ENCODE results near the gene PPM1H. TPM values are rescaled to one million over a fixed set of nuclear protein-coding genes. Genes with fewer than 3 reads are reported as not detected.

The PPM1H gene
- total and polyA plus RNA-seq, 4 donors, result 2.3 to 7.2 (median 4.1) TPM

DNA sequence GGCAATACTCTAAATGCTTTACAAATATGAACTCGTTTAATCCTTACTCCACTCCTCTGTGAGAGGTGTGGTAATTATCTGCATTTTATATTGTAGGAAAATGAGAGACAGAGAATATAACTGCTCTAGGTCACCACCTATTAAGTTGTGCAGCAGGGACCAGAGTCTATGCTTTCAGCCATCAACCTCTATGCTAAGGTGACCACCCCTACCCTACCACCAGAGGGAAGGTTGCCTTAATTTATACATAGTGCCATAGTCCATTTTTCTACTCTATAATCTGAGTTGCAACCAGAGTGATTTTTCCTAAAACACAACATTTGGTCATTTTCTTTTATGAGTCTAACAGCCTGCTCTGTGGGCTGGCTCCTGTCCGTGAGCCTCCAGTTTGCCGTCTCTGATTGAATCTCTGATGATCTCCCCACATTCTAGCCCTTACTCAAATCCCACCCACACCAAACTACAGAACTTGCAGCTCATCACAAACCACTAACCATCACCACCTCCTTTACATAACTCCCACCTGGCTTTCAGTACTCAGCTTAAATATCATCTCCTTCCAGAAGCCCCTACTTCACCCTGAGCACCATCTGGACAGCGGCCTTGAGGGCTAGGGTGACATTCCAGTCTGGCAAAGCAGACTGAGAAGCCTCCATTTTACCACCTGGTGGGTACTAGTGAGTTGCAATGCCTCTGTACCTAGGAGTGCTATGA lies 126.6 kb downstream of the PPM1H start:
- TF ChIP-seq FOXA2 (IDR thresholded peaks at IDR 0.05) (no peak), HNF4A (conservative IDR thresholded peaks at IDR 0.05) (no peak), RAD21 (IDR thresholded peaks at IDR 0.05) (no peak), HNF4G (IDR thresholded peaks at IDR 0.05) (no peak), YY1 (IDR thresholded peaks at IDR 0.05) (no peak), SP1 (IDR thresholded peaks at IDR 0.05) (no peak), GABPA (IDR thresholded peaks at IDR 0.05 in 1 of 2, conservative IDR thresholded peaks at IDR 0.05 in 1 of 2) (no peak), NR2F2 (IDR thresholded peaks at IDR 0.05) (no peak), JUND (IDR thresholded peaks at IDR 0.05) (no peak)
- TF ChIP-seq, protein P1, sequence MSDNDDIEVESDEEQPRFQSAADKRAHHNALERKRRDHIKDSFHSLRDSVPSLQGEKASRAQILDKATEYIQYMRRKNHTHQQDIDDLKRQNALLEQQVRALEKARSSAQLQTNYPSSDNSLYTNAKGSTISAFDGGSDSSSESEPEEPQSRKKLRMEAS (IDR thresholded peaks at IDR 0.05), result no peak
- TF ChIP-seq, protein P2, sequence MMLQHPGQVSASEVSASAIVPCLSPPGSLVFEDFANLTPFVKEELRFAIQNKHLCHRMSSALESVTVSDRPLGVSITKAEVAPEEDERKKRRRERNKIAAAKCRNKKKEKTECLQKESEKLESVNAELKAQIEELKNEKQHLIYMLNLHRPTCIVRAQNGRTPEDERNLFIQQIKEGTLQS (IDR thresholded peaks at IDR 0.05), result no peak
- no peak overlapping the region for H3K27ac ChIP-seq (ENCODE audit: low read depth in 1 of 2, low read length in 2 of 2)
- H3K4me3 ChIP-seq (ENCODE audit: low read depth in 1 of 3, low read length in 3 of 3), result no peak overlapping the region
- H3K4me1 ChIP-seq (ENCODE audit: control insufficient read depth in 4 of 4, insufficient read depth in 4 of 4, low read length in 3 of 4), result peaks cover 0 to 4% (median 0%) of the 10 kb centered on the region in 4 donors
- WGBS, result 94% methylated on average over 4 of the region's 4 CpGs
- no peaks in the 10 kb centered on the region for H3K36me3 ChIP-seq (ENCODE audit: control insufficient read depth in 4 of 4, insufficient read depth in 3 of 4, low read depth in 1 of 4, low read length in 3 of 4)
- no peak overlapping the region for H3K9ac ChIP-seq (ENCODE audit: low read depth in 1 of 2, low read length in 2 of 2)
- no peak for DNase-seq (ENCODE audit: low spot score)
- no peaks in the 10 kb centered on the region for H3K9me3 ChIP-seq (ENCODE audit: control insufficient read depth in 4 of 4, low read length in 3 of 4)
- no peaks in the 10 kb centered on the region for H3K27me3 ChIP-seq (ENCODE audit: control insufficient read depth in 4 of 4, insufficient read depth in 4 of 4, low read length in 3 of 4)

DNA sequence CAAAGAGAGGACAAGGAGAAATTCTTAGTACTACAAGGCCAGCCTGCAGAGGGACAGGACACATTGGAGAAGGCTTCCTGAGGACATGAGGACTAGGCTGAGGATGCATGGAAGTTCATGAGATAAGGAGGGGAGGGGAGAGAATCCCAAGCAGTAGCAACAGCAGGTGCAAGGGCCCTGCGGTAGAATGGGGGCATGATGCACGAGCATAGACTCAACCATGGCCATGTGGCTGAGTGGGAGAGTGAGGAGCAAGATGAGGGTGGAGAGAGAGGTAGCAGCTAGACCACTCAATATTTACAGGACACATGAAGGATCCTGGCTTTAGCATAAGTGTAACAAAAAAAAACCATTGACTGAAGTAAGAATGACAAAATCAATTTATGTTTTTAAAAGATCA lies 128.1 kb downstream of the PPM1H start:
- H3K4me3 ChIP-seq (ENCODE audit: low read depth in 1 of 3, low read length in 3 of 3), result no peak overlapping the region
- TF ChIP-seq, protein P3, sequence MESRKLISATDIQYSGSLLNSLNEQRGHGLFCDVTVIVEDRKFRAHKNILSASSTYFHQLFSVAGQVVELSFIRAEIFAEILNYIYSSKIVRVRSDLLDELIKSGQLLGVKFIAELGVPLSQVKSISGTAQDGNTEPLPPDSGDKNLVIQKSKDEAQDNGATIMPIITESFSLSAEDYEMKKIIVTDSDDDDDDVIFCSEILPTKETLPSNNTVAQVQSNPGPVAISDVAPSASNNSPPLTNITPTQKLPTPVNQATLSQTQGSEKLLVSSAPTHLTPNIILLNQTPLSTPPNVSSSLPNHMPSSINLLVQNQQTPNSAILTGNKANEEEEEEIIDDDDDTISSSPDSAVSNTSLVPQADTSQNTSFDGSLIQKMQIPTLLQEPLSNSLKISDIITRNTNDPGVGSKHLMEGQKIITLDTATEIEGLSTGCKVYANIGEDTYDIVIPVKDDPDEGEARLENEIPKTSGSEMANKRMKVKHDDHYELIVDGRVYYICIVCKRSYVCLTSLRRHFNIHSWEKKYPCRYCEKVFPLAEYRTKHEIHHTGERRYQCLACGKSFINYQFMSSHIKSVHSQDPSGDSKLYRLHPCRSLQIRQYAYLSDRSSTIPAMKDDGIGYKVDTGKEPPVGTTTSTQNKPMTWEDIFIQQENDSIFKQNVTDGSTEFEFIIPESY (IDR thresholded peaks at IDR 0.05), result no peak
- TF ChIP-seq, protein P1 (IDR thresholded peaks at IDR 0.05), result no peak
- TF ChIP-seq, protein P4, sequence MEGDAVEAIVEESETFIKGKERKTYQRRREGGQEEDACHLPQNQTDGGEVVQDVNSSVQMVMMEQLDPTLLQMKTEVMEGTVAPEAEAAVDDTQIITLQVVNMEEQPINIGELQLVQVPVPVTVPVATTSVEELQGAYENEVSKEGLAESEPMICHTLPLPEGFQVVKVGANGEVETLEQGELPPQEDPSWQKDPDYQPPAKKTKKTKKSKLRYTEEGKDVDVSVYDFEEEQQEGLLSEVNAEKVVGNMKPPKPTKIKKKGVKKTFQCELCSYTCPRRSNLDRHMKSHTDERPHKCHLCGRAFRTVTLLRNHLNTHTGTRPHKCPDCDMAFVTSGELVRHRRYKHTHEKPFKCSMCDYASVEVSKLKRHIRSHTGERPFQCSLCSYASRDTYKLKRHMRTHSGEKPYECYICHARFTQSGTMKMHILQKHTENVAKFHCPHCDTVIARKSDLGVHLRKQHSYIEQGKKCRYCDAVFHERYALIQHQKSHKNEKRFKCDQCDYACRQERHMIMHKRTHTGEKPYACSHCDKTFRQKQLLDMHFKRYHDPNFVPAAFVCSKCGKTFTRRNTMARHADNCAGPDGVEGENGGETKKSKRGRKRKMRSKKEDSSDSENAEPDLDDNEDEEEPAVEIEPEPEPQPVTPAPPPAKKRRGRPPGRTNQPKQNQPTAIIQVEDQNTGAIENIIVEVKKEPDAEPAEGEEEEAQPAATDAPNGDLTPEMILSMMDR (IDR thresholded peaks at IDR 0.05; ENCODE audit: low read depth, low read length, missing input control), result no peak
- TF ChIP-seq HNF4G (IDR thresholded peaks at IDR 0.05) (no peak), HNF4A (conservative IDR thresholded peaks at IDR 0.05) (no peak), SP1 (IDR thresholded peaks at IDR 0.05) (no peak), TAF1 (conservative IDR thresholded peaks at IDR 0.05) (no peak), YY1 (IDR thresholded peaks at IDR 0.05) (no peak), FOXA2 (IDR thresholded peaks at IDR 0.05) (no peak)
- TF ChIP-seq, protein P5, sequence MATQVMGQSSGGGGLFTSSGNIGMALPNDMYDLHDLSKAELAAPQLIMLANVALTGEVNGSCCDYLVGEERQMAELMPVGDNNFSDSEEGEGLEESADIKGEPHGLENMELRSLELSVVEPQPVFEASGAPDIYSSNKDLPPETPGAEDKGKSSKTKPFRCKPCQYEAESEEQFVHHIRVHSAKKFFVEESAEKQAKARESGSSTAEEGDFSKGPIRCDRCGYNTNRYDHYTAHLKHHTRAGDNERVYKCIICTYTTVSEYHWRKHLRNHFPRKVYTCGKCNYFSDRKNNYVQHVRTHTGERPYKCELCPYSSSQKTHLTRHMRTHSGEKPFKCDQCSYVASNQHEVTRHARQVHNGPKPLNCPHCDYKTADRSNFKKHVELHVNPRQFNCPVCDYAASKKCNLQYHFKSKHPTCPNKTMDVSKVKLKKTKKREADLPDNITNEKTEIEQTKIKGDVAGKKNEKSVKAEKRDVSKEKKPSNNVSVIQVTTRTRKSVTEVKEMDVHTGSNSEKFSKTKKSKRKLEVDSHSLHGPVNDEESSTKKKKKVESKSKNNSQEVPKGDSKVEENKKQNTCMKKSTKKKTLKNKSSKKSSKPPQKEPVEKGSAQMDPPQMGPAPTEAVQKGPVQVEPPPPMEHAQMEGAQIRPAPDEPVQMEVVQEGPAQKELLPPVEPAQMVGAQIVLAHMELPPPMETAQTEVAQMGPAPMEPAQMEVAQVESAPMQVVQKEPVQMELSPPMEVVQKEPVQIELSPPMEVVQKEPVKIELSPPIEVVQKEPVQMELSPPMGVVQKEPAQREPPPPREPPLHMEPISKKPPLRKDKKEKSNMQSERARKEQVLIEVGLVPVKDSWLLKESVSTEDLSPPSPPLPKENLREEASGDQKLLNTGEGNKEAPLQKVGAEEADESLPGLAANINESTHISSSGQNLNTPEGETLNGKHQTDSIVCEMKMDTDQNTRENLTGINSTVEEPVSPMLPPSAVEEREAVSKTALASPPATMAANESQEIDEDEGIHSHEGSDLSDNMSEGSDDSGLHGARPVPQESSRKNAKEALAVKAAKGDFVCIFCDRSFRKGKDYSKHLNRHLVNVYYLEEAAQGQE (IDR thresholded peaks at IDR 0.05), result no peak
- TF ChIP-seq, protein P2 (IDR thresholded peaks at IDR 0.05), result no peak
- no peak overlapping the region for H3K27ac ChIP-seq (ENCODE audit: low read depth in 1 of 2, low read length in 2 of 2)
- no peak overlapping the region for H3K9ac ChIP-seq (ENCODE audit: low read depth in 1 of 2, low read length in 2 of 2)
- no peaks in the 10 kb centered on the region for H3K4me1 ChIP-seq (ENCODE audit: control insufficient read depth in 4 of 4, insufficient read depth in 4 of 4, low read length in 3 of 4)
- H3K36me3 ChIP-seq (ENCODE audit: control insufficient read depth in 4 of 4, insufficient read depth in 3 of 4, low read depth in 1 of 4, low read length in 3 of 4), result no peaks in the 10 kb centered on the region
- H3K27me3 ChIP-seq (ENCODE audit: control insufficient read depth in 4 of 4, insufficient read depth in 4 of 4, low read length in 3 of 4), result no peaks in the 10 kb centered on the region
- 95% methylated on average over 2 of the region's 2 CpGs for WGBS
- H3K9me3 ChIP-seq (ENCODE audit: control insufficient read depth in 4 of 4, low read length in 3 of 4), result no peaks in the 10 kb centered on the region
- DNase-seq (ENCODE audit: low spot score), result no peak

Measured in liver (tissue), 9 donors.